Hepatocyte (in vitro differentiated cells): ENCODE results near the gene PAEP. TPM values are rescaled to one million over a fixed set of nuclear protein-coding genes. Genes with fewer than 3 reads are reported as not detected.

Experiments
- DNase-seq: peaks from one replicate; pipeline ENCODE4 v3.0.0-alpha.2; 2016; ENCODE audit warnings: low spot score
- H2AFZ ChIP-seq: fragments of 200-600 bp; sonication (generic); 2 replicates; pipeline ENCODE4 v1.6.0; 2016; ENCODE audit warnings: antibody characterized with exemption, mild to moderate bottlenecking
- H3K27ac ChIP-seq: fragments of 200-600 bp; sonication (generic); 2 replicates; pipeline ENCODE4 v1.5.1; 2016; ENCODE audit warnings: mild to moderate bottlenecking
- H3K27me3 ChIP-seq: fragments of 200-600 bp; sonication (generic); 2 replicates; pipeline ENCODE4 v1.6.1; 2016
- H3K36me3 ChIP-seq: fragments of 200-600 bp; sonication (generic); replicated peaks from 2 replicates; pipeline ENCODE4 v1.5.1; 2016; ENCODE audit warnings: low read depth; ENCODE audit not compliant: insufficient read depth
- H3K4me1 ChIP-seq: fragments of 200-600 bp; sonication (generic); 2 replicates; pipeline ENCODE4 v1.5.1; 2016; ENCODE audit warnings: mild to moderate bottlenecking, moderate library complexity; ENCODE audit not compliant: insufficient read depth
- H3K4me2 ChIP-seq: fragments of 200-600 bp; sonication (generic); 2 replicates; pipeline ENCODE4 v1.6.0; 2016
- H3K4me3 ChIP-seq: fragments of 200-600 bp; sonication (generic); 2 replicates; pipeline ENCODE4 v1.5.1; 2016; ENCODE audit warnings: mild to moderate bottlenecking
- H3K79me2 ChIP-seq: fragments of 200-600 bp; sonication (generic); 2 replicates; pipeline ENCODE4 v1.6.0; 2017; ENCODE audit warnings: mild to moderate bottlenecking
- H3K9me2 ChIP-seq: fragments of 200-600 bp; sonication (generic); replicated peaks from 2 replicates; pipeline ENCODE4 v1.6.0; 2017; ENCODE audit warnings: mild to moderate bottlenecking; ENCODE audit not compliant: insufficient read depth
- H3K9me3 ChIP-seq: fragments of 200-600 bp; sonication (generic); 2 replicates; pipeline ENCODE4 v1.5.1; 2016; ENCODE audit warnings: low read depth, mild to moderate bottlenecking
- H4K20me1 ChIP-seq: fragments of 200-600 bp; sonication (generic); 2 replicates; pipeline ENCODE4 v1.6.0; 2016; ENCODE audit warnings: mild to moderate bottlenecking; ENCODE audit not compliant: insufficient read depth, poor library complexity, severe bottlenecking
- CTCF ChIP-seq: fragments of 200-600 bp; sonication (generic); IDR thresholded peaks from 2 replicates; pipeline ENCODE4 v1.5.1; 2016; ENCODE audit warnings: antibody characterized with exemption, mild to moderate bottlenecking; ENCODE audit not compliant: poor library complexity
- EZH2 ChIP-seq: fragments of 200-600 bp; sonication (generic); IDR thresholded peaks from 2 replicates; pipeline ENCODE4 v1.6.1; 2016; ENCODE audit warnings: antibody characterized with exemption, mild to moderate bottlenecking, borderline replicate concordance
- EZH2phosphoT487 ChIP-seq: fragments of 200-600 bp; sonication (generic); IDR thresholded peaks from one replicate; pipeline ENCODE4 v1.6.1; 2018; ENCODE audit warnings: antibody characterized with exemption, mild to moderate bottlenecking, low read depth, moderate library complexity; ENCODE audit not compliant: unreplicated experiment, severe bottlenecking
- whole genome bisulfite sequencing: methylation state at CpG from one replicate; pipeline ENCODE4 v1.1.6; 2016; ENCODE audit warnings: low lambda C conversion rate; ENCODE audit errors: missing lambda C conversion rate; 5-methylcytosine and 5-hydroxymethylcytosine counted together
- polyA plus RNA-seq: library from polyadenylated mRNA; unstranded; fragments of >200 nt; fragmentation: Nextera tagmentation; extraction: Ambion mirVana; gene quantifications from 2 replicates; pipeline ENCODE4 v1.2.1, GENCODE V29; 2016
- total RNA-seq: library from RNA; depleted of rRNA; stranded (reverse); fragments of >200 nt; gene quantifications from 2 replicates; pipeline ENCODE4 v1.2.3, GENCODE V29; 2014

The PAEP gene
- total and polyA plus RNA-seq, 2 experiments from 2014 or later, result not detected

- no peaks in the 10 kb centered on the region for H4K20me1 ChIP-seq
- no peaks in the 10 kb centered on the region for H3K9me3 ChIP-seq
- no peaks in the 10 kb centered on the region for H3K27me3 ChIP-seq
- 83% methylated on average over 9 of the region's 9 CpGs for WGBS
- no peaks in the 10 kb centered on the region for H3K36me3 ChIP-seq
- TF ChIP-seq EZH2phosphoT487 (no peak), CTCF (no peak), EZH2 (no peak)
- H3K27ac ChIP-seq, result no peak overlapping the region
- no peak overlapping the region for H2AFZ ChIP-seq
- no peak overlapping the region for H3K4me2 ChIP-seq
- DNase-seq, result peak; percentile 6
- no peak overlapping the region for H3K4me3 ChIP-seq
- no peaks in the 10 kb centered on the region for H3K79me2 ChIP-seq
- H3K4me1 ChIP-seq, result no peaks in the 10 kb centered on the region
- no peaks in the 10 kb centered on the region for H3K9me2 ChIP-seq
Observed at GRCh38 chr9:135565141-135565628, 3.6 kb downstream of the PAEP start.

- H4K20me1 ChIP-seq, result no peaks in the 10 kb centered on the region
- no peak overlapping the region for H3K27ac ChIP-seq
- DNase-seq, result no peak
- no peaks in the 10 kb centered on the region for H3K27me3 ChIP-seq
- 72% methylated on average over 8 of the region's 8 CpGs for WGBS
- H3K9me2 ChIP-seq, result no peaks in the 10 kb centered on the region
- H3K9me3 ChIP-seq, result no peaks in the 10 kb centered on the region
- H3K36me3 ChIP-seq, result no peaks in the 10 kb centered on the region
- no peak overlapping the region for H3K4me2 ChIP-seq
- no peaks in the 10 kb centered on the region for H3K4me1 ChIP-seq
- H2AFZ ChIP-seq, result no peak overlapping the region
- no peak for TF ChIP-seq EZH2phosphoT487
- no peak for TF ChIP-seq CTCF
- TF ChIP-seq EZH2, result no peak
- H3K4me3 ChIP-seq, result no peak overlapping the region
- no peaks in the 10 kb centered on the region for H3K79me2 ChIP-seq
Observed at GRCh38 chr9:135565636-135566035, 4.1 kb downstream of the PAEP start.

- TF ChIP-seq EZH2, result no peak
- no peak for DNase-seq
- no peaks in the 10 kb centered on the region for H3K36me3 ChIP-seq
- H3K27ac ChIP-seq, result no peak overlapping the region
- no peaks in the 10 kb centered on the region for H4K20me1 ChIP-seq
- H3K27me3 ChIP-seq, result no peaks in the 10 kb centered on the region
- no peak overlapping the region for H3K4me3 ChIP-seq
- no peak overlapping the region for H3K4me2 ChIP-seq
- no peaks in the 10 kb centered on the region for H3K79me2 ChIP-seq
- 82% methylated on average over 10 of the region's 10 CpGs for WGBS
- H2AFZ ChIP-seq, result no peak overlapping the region
- H3K4me1 ChIP-seq, result no peaks in the 10 kb centered on the region
- H3K9me2 ChIP-seq, result no peaks in the 10 kb centered on the region
- H3K9me3 ChIP-seq, result no peaks in the 10 kb centered on the region
Observed at GRCh38 chr9:135566552-135566951, 5.0 kb downstream of the PAEP start.

- DNase-seq, result no peak
- Histone ChIP-seq H3K4me1 (no peaks in the 10 kb centered on the region), H3K36me3 (no peaks in the 10 kb centered on the region), H3K4me3 (no peak overlapping the region), H2AFZ (no peak overlapping the region), H3K27me3 (no peaks in the 10 kb centered on the region), H3K79me2 (no peaks in the 10 kb centered on the region), H3K4me2 (no peak overlapping the region), H4K20me1 (no peaks in the 10 kb centered on the region), H3K9me2 (no peaks in the 10 kb centered on the region), H3K27ac (no peak overlapping the region), H3K9me3 (no peaks in the 10 kb centered on the region)
- 82% methylated on average over 9 of the region's 9 CpGs for WGBS
- no peak for TF ChIP-seq EZH2phosphoT487
- no peak for TF ChIP-seq CTCF
- TF ChIP-seq EZH2, result no peak
Observed at GRCh38 chr9:135567311-135567710, 5.8 kb downstream of the PAEP start.
